22Rv1 (cell line): Measurements from ENCODE around the gene OR52E1.

Experiments
- CTCF ChIP-seq: fragments of 450-650 bp; IDR thresholded peaks from 2 replicates; pipeline ENCODE4 v1.5.1; 2017; ENCODE audit warnings: mild to moderate bottlenecking
- ZFX ChIP-seq: fragments of 450-650 bp; IDR thresholded peaks from 2 replicates; pipeline ENCODE4 v1.6.1; 2017; ENCODE audit warnings: antibody characterized with exemption, borderline replicate concordance

DNA sequence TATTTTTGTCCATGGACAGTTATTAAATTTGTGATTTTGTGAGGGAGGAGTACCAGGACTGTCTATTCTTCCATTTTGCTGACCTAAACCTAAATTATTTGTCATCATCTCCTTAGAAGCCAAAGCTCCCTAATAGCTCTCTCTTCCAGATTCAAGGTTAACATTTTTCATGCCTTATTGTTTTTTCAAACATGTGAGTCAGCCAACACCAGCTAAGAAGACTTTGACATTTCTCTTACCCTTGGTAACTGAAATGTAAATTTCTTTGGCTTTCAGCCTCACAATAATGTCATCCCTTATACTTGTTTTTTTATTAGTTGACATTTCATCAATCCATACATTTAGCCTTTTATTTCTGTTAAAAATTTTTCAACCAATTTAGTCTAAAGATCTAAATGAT lies 19.2 kb downstream of the OR52E1 start:
- TF ChIP-seq CTCF (no peak), ZFX (no peak)
